Neural cell (in vitro differentiated cells): ENCODE results near the gene NPTXR. TPM values are rescaled to one million over a fixed set of nuclear protein-coding genes. Genes with fewer than 3 reads are reported as not detected.

Experiments used
- H2AFZ ChIP-seq: fragments of 200-600, 300-800 bp; sonication (generic), shearing (Covaris generic); 2 replicates; pipeline ENCODE4 v1.6.0; 2014; ENCODE audit warnings: low read depth, mild to moderate bottlenecking, antibody characterized with exemption, low read length, moderate library complexity
- H3F3A ChIP-seq: fragments of 200-600 bp; shearing (Covaris generic); 2 replicates; pipeline ENCODE4 v1.6.1; 2016; ENCODE audit warnings: mild to moderate bottlenecking, moderate library complexity, mixed read lengths, antibody characterized with exemption, low read length; ENCODE audit not compliant: insufficient read depth, poor library complexity, severe bottlenecking
- H3K27ac ChIP-seq: fragments of 200-600, 300-800 bp; sonication (generic), shearing (Covaris generic); 2 replicates; pipeline ENCODE4 v1.5.1; 2014; ENCODE audit warnings: mild to moderate bottlenecking, low read length, moderate library complexity
- H3K27me3 ChIP-seq: fragments of 300-800, 200-600 bp; sonication (generic), shearing (Covaris generic); 2 replicates; pipeline ENCODE4 v1.6.0; 2014; ENCODE audit warnings: mild to moderate bottlenecking, low read depth, low read length, moderate library complexity; ENCODE audit not compliant: insufficient read depth
- H3K36me3 ChIP-seq: fragments of 300-800, 200-600 bp; sonication (generic), shearing (Covaris generic); 2 replicates; pipeline ENCODE4 v1.5.1; 2014; ENCODE audit warnings: mild to moderate bottlenecking, antibody characterized with exemption, low read length, moderate library complexity; ENCODE audit not compliant: insufficient read depth
- H3K4me2 ChIP-seq: fragments of 300-800, 200-600 bp; sonication (generic), shearing (Covaris generic); 2 replicates; pipeline ENCODE4 v1.6.0; 2014; ENCODE audit warnings: mild to moderate bottlenecking, low read length
- H3K4me3 ChIP-seq: fragments of 300-800, 200-600 bp; sonication (generic), shearing (Covaris generic); 2 replicates; pipeline ENCODE4 v1.5.1; 2014; ENCODE audit warnings: mild to moderate bottlenecking, low read length, moderate library complexity
- H3K79me2 ChIP-seq: fragments of 200-600 bp; shearing (Covaris generic); replicated peaks from 2 replicates; pipeline ENCODE4 v1.6.0; 2014; ENCODE audit warnings: mild to moderate bottlenecking, low read length, moderate library complexity; ENCODE audit not compliant: insufficient read depth
- H3K9ac ChIP-seq: fragments of 300-800, 200-600 bp; sonication (generic), shearing (Covaris generic); 2 replicates; pipeline ENCODE4 v1.6.1; 2016; ENCODE audit warnings: mild to moderate bottlenecking, low read length, mixed read lengths
- H3K9me2 ChIP-seq: fragments of 200-600 bp; shearing (Covaris generic); 2 replicates; pipeline ENCODE4 v1.6.1; 2016; ENCODE audit warnings: mild to moderate bottlenecking, low read length, mixed read lengths; ENCODE audit not compliant: insufficient read depth
- H3K9me3 ChIP-seq: fragments of 200-600, 300-800 bp; sonication (generic), shearing (Covaris generic); 2 replicates; pipeline ENCODE4 v1.6.1; 2016; ENCODE audit warnings: mild to moderate bottlenecking, mixed run types, low read length, moderate library complexity, mixed read lengths
- H4K20me1 ChIP-seq: fragments of 200-600 bp; shearing (Covaris generic); 2 replicates; pipeline ENCODE4 v1.6.1; 2016; ENCODE audit warnings: mild to moderate bottlenecking, mixed run types; ENCODE audit not compliant: insufficient read depth
- EP300 ChIP-seq: fragments of 450-650 bp; conservative IDR thresholded peaks from 2 replicates; pipeline ENCODE4 v1.6.1; 2014; ENCODE audit warnings: antibody characterized with exemption, mild to moderate bottlenecking, moderate library complexity; ENCODE audit not compliant: poor library complexity, severe bottlenecking
- EZH2 ChIP-seq: fragments of 200-600, 300-800 bp; shearing (Covaris generic), sonication (generic); IDR thresholded peaks from 2 replicates; pipeline ENCODE4 v1.6.1; 2014; ENCODE audit warnings: antibody characterized with exemption, low read length, borderline replicate concordance, mild to moderate bottlenecking; ENCODE audit not compliant: insufficient read depth, poor library complexity, severe bottlenecking
- MXI1 ChIP-seq: fragments of 450-650 bp; conservative IDR thresholded peaks from 2 replicates; pipeline ENCODE4 v1.6.1; 2014; ENCODE audit warnings: antibody characterized with exemption, mild to moderate bottlenecking; ENCODE audit not compliant: poor library complexity, severe bottlenecking
- POLR2AphosphoS5 ChIP-seq: IDR thresholded peaks from 2 replicates; pipeline ENCODE4 v1.6.1; 2012
- RAD21 ChIP-seq: fragments of 450-650 bp; conservative IDR thresholded peaks from 2 replicates; pipeline ENCODE4 v1.6.1; 2014; ENCODE audit warnings: antibody characterized with exemption, mild to moderate bottlenecking, moderate library complexity
- SMC3 ChIP-seq: fragments of 450-650 bp; conservative IDR thresholded peaks from 2 replicates; pipeline ENCODE4 v1.6.1; 2014; ENCODE audit warnings: antibody characterized with exemption, mild to moderate bottlenecking, moderate library complexity; ENCODE audit not compliant: poor library complexity
- TAF1 ChIP-seq: IDR thresholded peaks from 2 replicates; pipeline ENCODE4 v1.6.1; 2012; ENCODE audit warnings: low read depth
- polyA plus RNA-seq: library from polyadenylated mRNA; depleted of rRNA; stranded (reverse); fragments of >200 nt; gene quantifications from 2 replicates; pipeline ENCODE4 v1.2.3, GENCODE V29; 2014
- TF ChIP-seq, protein P1 (sequence below): fragments of 450-650 bp; IDR thresholded peaks from 2 replicates; pipeline ENCODE4 v1.5.1; 2014; ENCODE audit warnings: antibody characterized with exemption, mild to moderate bottlenecking, moderate library complexity; ENCODE audit not compliant: poor library complexity, severe bottlenecking
- TF ChIP-seq, protein P2 (sequence below): IDR thresholded peaks from 2 replicates; pipeline ENCODE4 v1.6.1; 2012; ENCODE audit warnings: borderline replicate concordance

Gene NPTXR
- polyA plus RNA-seq, 1 donor from 2014 or later: 17.0 TPM

DNA sequence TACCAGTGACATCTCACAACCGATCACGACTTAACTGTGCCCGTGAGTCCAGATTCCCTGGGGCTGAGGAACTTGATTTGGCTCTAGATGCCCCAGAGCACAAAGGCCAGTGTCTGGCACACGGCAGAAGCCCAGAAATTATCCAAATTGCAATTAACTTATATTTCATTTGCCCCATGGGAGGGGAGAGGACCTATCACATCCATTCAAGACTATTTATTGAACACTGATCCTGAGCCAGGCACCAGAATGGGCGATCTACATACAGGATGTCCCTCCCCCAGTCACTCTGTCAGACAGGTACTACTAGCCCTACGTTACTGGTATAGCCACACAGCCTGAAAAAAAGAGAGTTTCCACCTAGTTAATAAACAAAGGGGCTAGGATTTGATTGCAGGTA is 55.0 kb downstream of the NPTXR start:
- no peaks in the 10 kb centered on the region for H4K20me1 ChIP-seq
- TF ChIP-seq MXI1 (no peak), POLR2AphosphoS5 (no peak), TAF1 (no peak), SMC3 (no peak), RAD21 (no peak), EZH2 (no peak), EP300 (no peak)
- TF ChIP-seq, protein P1, sequence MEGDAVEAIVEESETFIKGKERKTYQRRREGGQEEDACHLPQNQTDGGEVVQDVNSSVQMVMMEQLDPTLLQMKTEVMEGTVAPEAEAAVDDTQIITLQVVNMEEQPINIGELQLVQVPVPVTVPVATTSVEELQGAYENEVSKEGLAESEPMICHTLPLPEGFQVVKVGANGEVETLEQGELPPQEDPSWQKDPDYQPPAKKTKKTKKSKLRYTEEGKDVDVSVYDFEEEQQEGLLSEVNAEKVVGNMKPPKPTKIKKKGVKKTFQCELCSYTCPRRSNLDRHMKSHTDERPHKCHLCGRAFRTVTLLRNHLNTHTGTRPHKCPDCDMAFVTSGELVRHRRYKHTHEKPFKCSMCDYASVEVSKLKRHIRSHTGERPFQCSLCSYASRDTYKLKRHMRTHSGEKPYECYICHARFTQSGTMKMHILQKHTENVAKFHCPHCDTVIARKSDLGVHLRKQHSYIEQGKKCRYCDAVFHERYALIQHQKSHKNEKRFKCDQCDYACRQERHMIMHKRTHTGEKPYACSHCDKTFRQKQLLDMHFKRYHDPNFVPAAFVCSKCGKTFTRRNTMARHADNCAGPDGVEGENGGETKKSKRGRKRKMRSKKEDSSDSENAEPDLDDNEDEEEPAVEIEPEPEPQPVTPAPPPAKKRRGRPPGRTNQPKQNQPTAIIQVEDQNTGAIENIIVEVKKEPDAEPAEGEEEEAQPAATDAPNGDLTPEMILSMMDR: no peak
- TF ChIP-seq, protein P2, sequence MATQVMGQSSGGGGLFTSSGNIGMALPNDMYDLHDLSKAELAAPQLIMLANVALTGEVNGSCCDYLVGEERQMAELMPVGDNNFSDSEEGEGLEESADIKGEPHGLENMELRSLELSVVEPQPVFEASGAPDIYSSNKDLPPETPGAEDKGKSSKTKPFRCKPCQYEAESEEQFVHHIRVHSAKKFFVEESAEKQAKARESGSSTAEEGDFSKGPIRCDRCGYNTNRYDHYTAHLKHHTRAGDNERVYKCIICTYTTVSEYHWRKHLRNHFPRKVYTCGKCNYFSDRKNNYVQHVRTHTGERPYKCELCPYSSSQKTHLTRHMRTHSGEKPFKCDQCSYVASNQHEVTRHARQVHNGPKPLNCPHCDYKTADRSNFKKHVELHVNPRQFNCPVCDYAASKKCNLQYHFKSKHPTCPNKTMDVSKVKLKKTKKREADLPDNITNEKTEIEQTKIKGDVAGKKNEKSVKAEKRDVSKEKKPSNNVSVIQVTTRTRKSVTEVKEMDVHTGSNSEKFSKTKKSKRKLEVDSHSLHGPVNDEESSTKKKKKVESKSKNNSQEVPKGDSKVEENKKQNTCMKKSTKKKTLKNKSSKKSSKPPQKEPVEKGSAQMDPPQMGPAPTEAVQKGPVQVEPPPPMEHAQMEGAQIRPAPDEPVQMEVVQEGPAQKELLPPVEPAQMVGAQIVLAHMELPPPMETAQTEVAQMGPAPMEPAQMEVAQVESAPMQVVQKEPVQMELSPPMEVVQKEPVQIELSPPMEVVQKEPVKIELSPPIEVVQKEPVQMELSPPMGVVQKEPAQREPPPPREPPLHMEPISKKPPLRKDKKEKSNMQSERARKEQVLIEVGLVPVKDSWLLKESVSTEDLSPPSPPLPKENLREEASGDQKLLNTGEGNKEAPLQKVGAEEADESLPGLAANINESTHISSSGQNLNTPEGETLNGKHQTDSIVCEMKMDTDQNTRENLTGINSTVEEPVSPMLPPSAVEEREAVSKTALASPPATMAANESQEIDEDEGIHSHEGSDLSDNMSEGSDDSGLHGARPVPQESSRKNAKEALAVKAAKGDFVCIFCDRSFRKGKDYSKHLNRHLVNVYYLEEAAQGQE: no peak
- H3K9me3 ChIP-seq: no peaks in the 10 kb centered on the region
- H3K4me3 ChIP-seq: no peak overlapping the region
- H3F3A ChIP-seq: no peaks in the 10 kb centered on the region
- no peak overlapping the region for H3K27ac ChIP-seq
- no peaks in the 10 kb centered on the region for H3K27me3 ChIP-seq
- no peak overlapping the region for H3K4me2 ChIP-seq
- peaks cover 12% of the 10 kb centered on the region for H3K79me2 ChIP-seq
- no peaks in the 10 kb centered on the region for H3K9me2 ChIP-seq
- H3K36me3 ChIP-seq: no peaks in the 10 kb centered on the region
- H2AFZ ChIP-seq: no peak overlapping the region
- H3K9ac ChIP-seq: no peak overlapping the region

DNA sequence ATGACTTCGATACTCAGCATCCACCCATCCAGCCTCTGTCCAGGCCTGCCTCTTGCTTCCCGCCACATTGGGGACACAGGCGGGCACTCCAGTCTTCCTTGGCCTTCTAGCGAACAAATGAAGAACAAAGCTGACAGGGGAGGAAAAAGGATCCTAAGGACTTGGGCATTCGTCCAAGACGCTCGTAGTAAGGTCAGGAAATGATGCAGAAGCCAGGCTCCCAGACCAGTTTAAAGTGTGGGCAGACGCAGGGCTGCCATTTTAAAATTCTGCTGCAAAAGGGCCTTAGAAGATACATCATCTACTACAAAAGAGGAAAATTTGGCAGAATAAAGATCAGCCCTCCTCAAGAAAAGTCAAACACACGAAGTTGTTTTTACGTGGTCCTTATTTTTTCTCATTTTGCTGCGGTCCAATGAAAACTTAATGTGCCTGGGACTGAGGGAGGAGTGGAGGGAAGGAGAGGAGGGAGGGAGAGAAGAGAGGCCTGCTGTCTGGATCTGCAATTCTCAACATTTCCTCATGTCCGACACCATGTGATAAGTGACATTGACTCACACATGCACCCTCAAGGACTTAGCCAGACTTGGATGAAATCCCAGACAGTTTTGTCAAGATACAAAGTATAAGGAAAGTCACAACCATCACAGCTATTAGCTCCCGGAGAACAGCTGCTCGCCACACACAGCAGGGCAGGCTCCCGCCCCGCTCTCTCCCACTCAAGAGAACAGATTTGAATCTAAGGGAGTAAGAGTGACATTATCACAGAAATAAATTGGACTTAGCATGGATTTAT is 55.6 kb downstream of the NPTXR start:
- H3K27ac ChIP-seq: no peak overlapping the region
- no peak for TF ChIP-seq RAD21
- TF ChIP-seq MXI1: no peak
- no peak for TF ChIP-seq EZH2
- TF ChIP-seq POLR2AphosphoS5: no peak
- TF ChIP-seq TAF1: no peak
- TF ChIP-seq, protein P2: no peak
- TF ChIP-seq EP300: no peak
- TF ChIP-seq, protein P1: no peak
- no peak for TF ChIP-seq SMC3
- no peaks in the 10 kb centered on the region for H3F3A ChIP-seq
- H3K36me3 ChIP-seq: no peaks in the 10 kb centered on the region
- H3K9ac ChIP-seq: no peak overlapping the region
- no peaks in the 10 kb centered on the region for H3K9me3 ChIP-seq
- no peak overlapping the region for H3K4me2 ChIP-seq
- H3K27me3 ChIP-seq: no peaks in the 10 kb centered on the region
- H4K20me1 ChIP-seq: no peaks in the 10 kb centered on the region
- H2AFZ ChIP-seq: no peak overlapping the region
- peaks cover 8% of the 10 kb centered on the region for H3K79me2 ChIP-seq
- H3K9me2 ChIP-seq: no peaks in the 10 kb centered on the region
- no peak overlapping the region for H3K4me3 ChIP-seq
